ENCODE measurements around the gene TMOD2. TPM values are rescaled to one million over a fixed set of nuclear protein-coding genes. Genes with fewer than 3 reads are reported as not detected.

Gene TMOD2
- total and polyA plus RNA-seq, 2 experiments from 2014 or later = 3.0 to 5.9 TPM

- H2AFZ ChIP-seq = peak overlapping the region; percentile 82
- H3K4me3 Mint-ChIP-seq = peak overlapping the region; percentile 93; the same call in 2 of the 3 replicates
- H3K4me1 ChIP-seq (ENCODE audit: insufficient read depth) = peaks cover 10% of the 10 kb centered on the region
- H3K4me2 ChIP-seq = peak overlapping the region; percentile 81
- H3K27ac Mint-ChIP-seq = no peak overlapping the region
- no peak overlapping the region for H3K27ac ChIP-seq (ENCODE audit: low read depth)
- H4K20me1 ChIP-seq (replicated peaks; ENCODE audit: insufficient read depth) = peaks cover 14% of the 10 kb centered on the region
- no peaks in the 10 kb centered on the region for H3K9me2 ChIP-seq (ENCODE audit: insufficient read depth)
- peaks cover 12% of the 10 kb centered on the region; the same call in 2 of the 3 replicates for H3K4me1 Mint-ChIP-seq
- no peaks in the 10 kb centered on the region for H3K36me3 Mint-ChIP-seq (ENCODE audit: low read depth)
- H3F3A ChIP-seq (replicated peaks; ENCODE audit: low read depth) = no peaks in the 10 kb centered on the region
- H3K79me2 ChIP-seq (replicated peaks; ENCODE audit: insufficient read depth) = peaks cover 32% of the 10 kb centered on the region
- no peaks in the 10 kb centered on the region for H3K9me3 Mint-ChIP-seq
- ATAC-seq (no peak), DNase-seq (ENCODE audit: low spot score) (no peak)
- H3K27me3 Mint-ChIP-seq (ENCODE audit: insufficient read depth, low read depth, poor library complexity) = no peaks in the 10 kb centered on the region
- H3K27me3 ChIP-seq (ENCODE audit: insufficient read depth) = 0 out of 2 replicates have a peak, but pooled peaks cover 5% of the 10 kb centered on the region
- H3K4me3 ChIP-seq = peak overlapping the region; percentile 67
- no peaks in the 10 kb centered on the region for H3K36me3 ChIP-seq (ENCODE audit: insufficient read depth)
- no peak for TF ChIP-seq EZH2phosphoT487 (IDR thresholded peaks at IDR 0.05; ENCODE audit: unreplicated experiment)
- no peak for TF ChIP-seq CREB1 (CRISPR knock-in tag; IDR thresholded peaks at IDR 0.05; ENCODE audit: low read depth)
- TF ChIP-seq ZNF114 (CRISPR knock-in tag; IDR thresholded peaks at IDR 0.05) = no peak
- TF ChIP-seq REST (IDR thresholded peaks at IDR 0.05; ENCODE audit: unreplicated experiment) = no peak
- TF ChIP-seq ZNF331 (CRISPR knock-in tag; IDR thresholded peaks at IDR 0.05; ENCODE audit: low read depth) = no peak
- TF ChIP-seq NANOG (IDR thresholded peaks at IDR 0.05; ENCODE audit: borderline replicate concordance) = no peak
- TF ChIP-seq EZH2 (IDR thresholded peaks at IDR 0.05; ENCODE audit: low read depth, unreplicated experiment) = no peak
- TF ChIP-seq POLR2AphosphoS5 (IDR thresholded peaks at IDR 0.05; ENCODE audit: low read depth) = no peak
- no peak for TF ChIP-seq CTCF (conservative IDR thresholded peaks at IDR 0.05; ENCODE audit: low read depth in 2 of 2)
- TF ChIP-seq ZNF462 (CRISPR knock-in tag; IDR thresholded peaks at IDR 0.05) = no peak
- TF ChIP-seq ETS1 (IDR thresholded peaks at IDR 0.05) = no peak
- TF ChIP-seq JUNB (IDR thresholded peaks at IDR 0.05; ENCODE audit: unreplicated experiment) = no peak
- no peak for TF ChIP-seq STAT1 (IDR thresholded peaks at IDR 0.05; ENCODE audit: unreplicated experiment)
Measured at GRCh38 chr15:51828621-51829375, 77.4 kb downstream of the TMOD2 start.
